IPS-20b (cell line): ENCODE data around the gene TF.

ENCODE experiments used
- H3K27ac ChIP-seq: one replicate; pipeline ENCODE4 v1.5.1; 2013; ENCODE audit warnings: low read length
- H3K27me3 ChIP-seq: 2 replicates; pipeline ENCODE4 v1.6.1; 2013; ENCODE audit warnings: mild to moderate bottlenecking, low read length, inconsistent platforms; ENCODE audit not compliant: insufficient read depth
- H3K36me3 ChIP-seq: 2 replicates; pipeline ENCODE4 v1.6.1; 2013; ENCODE audit warnings: low read depth, mild to moderate bottlenecking, inconsistent platforms, low read length, moderate library complexity; ENCODE audit not compliant: insufficient read depth
- H3K4me1 ChIP-seq: 2 replicates; pipeline ENCODE4 v1.6.1; 2013; ENCODE audit warnings: mild to moderate bottlenecking, control low read depth, inconsistent platforms, low read length, moderate library complexity; ENCODE audit not compliant: insufficient read depth
- H3K4me3 ChIP-seq: 2 replicates; pipeline ENCODE4 v1.5.1; 2013; ENCODE audit warnings: mild to moderate bottlenecking, low read length, inconsistent platforms
- H3K9ac ChIP-seq: 2 replicates; pipeline ENCODE4 v1.6.1; 2013; ENCODE audit warnings: low read depth, mild to moderate bottlenecking, inconsistent platforms, low read length, moderate library complexity
- H3K9me3 ChIP-seq: 2 replicates; pipeline ENCODE4 v1.6.1; 2013; ENCODE audit warnings: mild to moderate bottlenecking, low read depth, low read length, inconsistent platforms; ENCODE audit not compliant: insufficient read depth

Gene TF

GRCh38 chr3:133747907-133748639 is 1.9 kb downstream of the TF start:
- Histone ChIP-seq H3K4me1 (no peaks in the 10 kb centered on the region), H3K4me3 (no peak overlapping the region), H3K27me3 (peaks cover 46% of the 10 kb centered on the region), H3K9me3 (no peaks in the 10 kb centered on the region), H3K27ac (no peak overlapping the region), H3K9ac (no peak overlapping the region), H3K36me3 (no peaks in the 10 kb centered on the region)

DNA sequence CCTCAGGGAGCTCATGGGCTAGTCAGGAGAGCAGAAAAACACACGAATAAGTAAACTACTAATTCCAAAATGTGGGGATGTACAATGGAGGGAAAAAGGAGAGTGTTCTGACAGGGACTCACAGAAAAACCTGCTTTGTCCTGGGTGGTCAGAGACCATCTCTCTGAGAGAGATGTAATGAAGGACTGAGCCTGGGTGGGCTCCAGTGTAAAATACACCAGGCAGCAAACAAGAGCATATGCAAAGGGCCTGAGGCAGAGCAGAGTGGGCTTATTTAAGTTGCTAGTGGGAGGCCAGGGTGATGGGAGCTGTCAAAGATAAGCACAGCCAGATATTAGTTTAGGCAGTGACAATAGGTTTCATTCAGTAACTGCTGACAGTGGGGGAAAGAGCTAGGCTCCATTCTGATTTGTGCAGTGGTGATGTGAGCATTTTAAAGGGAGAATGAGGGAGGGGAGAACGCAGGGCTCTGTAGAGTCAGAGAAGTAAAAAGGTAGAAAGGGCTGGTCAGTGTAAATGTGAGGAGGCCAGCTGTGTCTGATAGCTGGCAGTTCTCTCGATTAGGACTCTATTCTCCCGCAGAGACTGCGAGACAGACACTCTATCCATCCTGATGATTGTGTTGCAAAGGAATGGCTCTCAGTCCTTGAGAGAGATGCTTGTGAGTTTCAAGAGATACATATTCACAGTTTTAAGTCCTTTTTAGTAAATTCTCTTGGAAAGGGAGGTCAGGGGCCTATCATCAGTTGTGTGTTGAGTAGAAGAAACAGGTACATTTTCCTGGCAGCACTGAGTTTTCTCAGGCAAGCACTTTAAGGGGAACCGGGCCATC is 3.5 kb downstream of the TF start:
- H3K27me3 ChIP-seq: peaks cover 37% of the 10 kb centered on the region
- H3K4me1 ChIP-seq: no peaks in the 10 kb centered on the region
- H3K36me3 ChIP-seq: no peaks in the 10 kb centered on the region
- no peak overlapping the region for H3K9ac ChIP-seq
- H3K4me3 ChIP-seq: no peak overlapping the region
- H3K27ac ChIP-seq: no peak overlapping the region
- no peaks in the 10 kb centered on the region for H3K9me3 ChIP-seq

- Histone ChIP-seq H3K27me3 (peaks cover 31% of the 10 kb centered on the region), H3K9me3 (no peaks in the 10 kb centered on the region), H3K36me3 (no peaks in the 10 kb centered on the region), H3K9ac (no peak overlapping the region), H3K4me1 (no peaks in the 10 kb centered on the region), H3K4me3 (no peak overlapping the region), H3K27ac (no peak overlapping the region)
Observed at GRCh38 chr3:133750259-133750656, 4.1 kb downstream of the TF start.

GRCh38 chr3:133753107-133753778 is 7.0 kb downstream of the TF start:
- Histone ChIP-seq H3K27ac (no peak overlapping the region), H3K36me3 (no peaks in the 10 kb centered on the region), H3K9ac (no peak overlapping the region), H3K27me3 (peaks cover 1% of the 10 kb centered on the region; the same call in 1 of the 2 replicates), H3K9me3 (no peaks in the 10 kb centered on the region), H3K4me3 (no peak overlapping the region), H3K4me1 (no peaks in the 10 kb centered on the region; the same call in 1 of the 2 replicates)

- no peaks in the 10 kb centered on the region for H3K36me3 ChIP-seq
- no peak overlapping the region for H3K4me3 ChIP-seq
- H3K27me3 ChIP-seq: no peaks in the 10 kb centered on the region
- no peak overlapping the region for H3K27ac ChIP-seq
- H3K4me1 ChIP-seq: peaks cover 5% of the 10 kb centered on the region; the same call in 1 of the 2 replicates
- H3K9ac ChIP-seq: no peak overlapping the region
- H3K9me3 ChIP-seq: no peaks in the 10 kb centered on the region
Observed at GRCh38 chr3:133753779-133754164, 7.6 kb downstream of the TF start.

DNA sequence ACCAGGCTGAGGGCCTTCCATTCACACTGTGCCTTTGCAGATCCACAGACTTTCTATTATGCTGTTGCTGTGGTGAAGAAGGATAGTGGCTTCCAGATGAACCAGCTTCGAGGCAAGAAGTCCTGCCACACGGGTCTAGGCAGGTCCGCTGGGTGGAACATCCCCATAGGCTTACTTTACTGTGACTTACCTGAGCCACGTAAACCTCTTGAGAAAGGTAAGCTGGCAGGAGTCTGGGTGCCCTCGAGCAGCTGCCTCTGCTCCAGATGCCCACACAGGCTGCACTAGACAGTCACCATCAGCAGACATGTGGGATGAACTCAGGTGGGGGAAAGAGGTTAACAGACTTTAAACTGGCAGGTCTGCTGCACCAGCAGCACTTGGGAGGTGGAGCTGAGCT is 8.3 kb downstream of the TF start:
- Histone ChIP-seq H3K9ac (no peak overlapping the region), H3K36me3 (no peaks in the 10 kb centered on the region), H3K4me1 (peaks cover 5% of the 10 kb centered on the region; the same call in 1 of the 2 replicates), H3K4me3 (no peak overlapping the region), H3K27ac (no peak overlapping the region), H3K9me3 (no peaks in the 10 kb centered on the region), H3K27me3 (no peaks in the 10 kb centered on the region)

DNA sequence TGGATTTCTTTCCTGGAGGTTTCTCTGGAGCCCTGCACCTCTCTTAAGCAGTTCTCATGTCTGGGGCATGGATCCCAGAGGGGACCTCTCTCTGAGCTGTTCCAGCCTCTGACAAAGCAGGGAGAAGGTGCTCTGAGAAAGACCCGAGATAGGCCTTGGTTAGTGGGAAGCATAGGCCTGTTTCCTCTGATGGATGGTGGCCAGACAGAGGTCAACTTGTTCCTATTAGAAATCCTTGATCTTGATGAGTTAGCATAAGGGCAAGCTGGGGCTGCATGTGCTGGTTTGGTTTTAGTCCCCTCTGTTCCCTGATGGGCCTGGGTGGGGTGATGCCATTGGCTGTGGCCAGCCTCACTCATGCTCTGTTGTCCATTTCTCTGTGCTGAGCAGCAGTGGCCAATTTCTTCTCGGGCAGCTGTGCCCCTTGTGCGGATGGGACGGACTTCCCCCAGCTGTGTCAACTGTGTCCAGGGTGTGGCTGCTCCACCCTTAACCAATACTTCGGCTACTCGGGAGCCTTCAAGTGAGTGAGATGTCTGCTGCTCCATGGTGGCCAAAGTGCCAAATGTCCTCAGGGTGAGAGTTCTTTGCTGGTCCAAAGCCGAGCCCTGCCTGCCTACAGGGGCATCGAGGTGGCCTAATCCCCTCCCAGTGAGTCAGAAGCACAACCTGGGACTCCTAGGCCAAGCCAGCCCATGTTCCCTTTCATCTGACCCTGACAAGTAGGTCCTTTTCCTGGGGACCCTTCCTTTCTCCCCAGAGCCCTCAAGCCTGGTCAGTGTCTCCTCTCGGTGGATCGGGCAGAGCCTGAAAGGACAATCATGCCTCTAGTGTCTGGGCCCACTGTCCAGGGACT is 9.0 kb downstream of the TF start:
- peaks cover 5% of the 10 kb centered on the region; the same call in 1 of the 2 replicates for H3K4me1 ChIP-seq
- H3K9ac ChIP-seq: no peak overlapping the region
- no peaks in the 10 kb centered on the region for H3K9me3 ChIP-seq
- H3K27ac ChIP-seq: no peak overlapping the region
- no peaks in the 10 kb centered on the region for H3K36me3 ChIP-seq
- H3K4me3 ChIP-seq: no peak overlapping the region
- H3K27me3 ChIP-seq: no peaks in the 10 kb centered on the region

GRCh38 chr3:133756716-133757694 is 10.8 kb downstream of the TF start:
- H3K9ac ChIP-seq: no peak overlapping the region
- H3K4me1 ChIP-seq: peaks cover 5% of the 10 kb centered on the region; the same call in 1 of the 2 replicates
- H3K27me3 ChIP-seq: no peaks in the 10 kb centered on the region
- H3K4me3 ChIP-seq: no peak overlapping the region
- no peaks in the 10 kb centered on the region for H3K9me3 ChIP-seq
- H3K27ac ChIP-seq: no peak overlapping the region
- no peaks in the 10 kb centered on the region for H3K36me3 ChIP-seq

- H3K9me3 ChIP-seq: no peaks in the 10 kb centered on the region
- H3K4me3 ChIP-seq: no peak overlapping the region
- H3K27me3 ChIP-seq: no peaks in the 10 kb centered on the region
- peaks cover 5% of the 10 kb centered on the region; the same call in 1 of the 2 replicates for H3K4me1 ChIP-seq
- no peak overlapping the region for H3K9ac ChIP-seq
- no peaks in the 10 kb centered on the region for H3K36me3 ChIP-seq
- no peak overlapping the region for H3K27ac ChIP-seq
Observed at GRCh38 chr3:133757701-133758567, 11.7 kb downstream of the TF start.

DNA sequence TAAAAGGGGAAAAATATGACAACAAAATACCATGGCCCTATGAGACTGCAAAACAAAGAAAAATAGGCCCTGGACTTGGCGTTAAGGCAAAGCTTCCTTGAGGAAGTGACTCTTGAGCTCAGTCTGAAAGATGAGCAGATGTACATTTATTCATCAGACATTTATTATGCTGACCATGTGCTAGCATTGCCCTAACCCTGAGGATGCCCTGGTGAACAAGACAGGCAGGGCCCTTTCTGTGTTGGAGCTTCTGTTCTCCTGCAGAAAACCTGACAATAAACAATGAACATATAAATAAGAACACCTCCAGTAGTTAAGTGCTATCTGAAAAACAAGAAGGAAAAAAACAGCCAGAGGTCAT is 12.4 kb downstream of the TF start:
- no peaks in the 10 kb centered on the region for H3K27me3 ChIP-seq
- no peak overlapping the region for H3K4me3 ChIP-seq
- no peak overlapping the region for H3K27ac ChIP-seq
- H3K9ac ChIP-seq: no peak overlapping the region
- peaks cover 5% of the 10 kb centered on the region; the same call in 1 of the 2 replicates for H3K4me1 ChIP-seq
- H3K9me3 ChIP-seq: no peaks in the 10 kb centered on the region
- no peaks in the 10 kb centered on the region for H3K36me3 ChIP-seq
